Activated naive CD4-positive, alpha-beta T cell (primary cell): ENCODE measurements around the gene FOXI2.

Experiments
- DNase-seq, 4 experiments: peaks; one replicate each; lab custom pipeline; 2025; lab: John Stamatoyannopoulos, UW

FOXI2 gene

DNA sequence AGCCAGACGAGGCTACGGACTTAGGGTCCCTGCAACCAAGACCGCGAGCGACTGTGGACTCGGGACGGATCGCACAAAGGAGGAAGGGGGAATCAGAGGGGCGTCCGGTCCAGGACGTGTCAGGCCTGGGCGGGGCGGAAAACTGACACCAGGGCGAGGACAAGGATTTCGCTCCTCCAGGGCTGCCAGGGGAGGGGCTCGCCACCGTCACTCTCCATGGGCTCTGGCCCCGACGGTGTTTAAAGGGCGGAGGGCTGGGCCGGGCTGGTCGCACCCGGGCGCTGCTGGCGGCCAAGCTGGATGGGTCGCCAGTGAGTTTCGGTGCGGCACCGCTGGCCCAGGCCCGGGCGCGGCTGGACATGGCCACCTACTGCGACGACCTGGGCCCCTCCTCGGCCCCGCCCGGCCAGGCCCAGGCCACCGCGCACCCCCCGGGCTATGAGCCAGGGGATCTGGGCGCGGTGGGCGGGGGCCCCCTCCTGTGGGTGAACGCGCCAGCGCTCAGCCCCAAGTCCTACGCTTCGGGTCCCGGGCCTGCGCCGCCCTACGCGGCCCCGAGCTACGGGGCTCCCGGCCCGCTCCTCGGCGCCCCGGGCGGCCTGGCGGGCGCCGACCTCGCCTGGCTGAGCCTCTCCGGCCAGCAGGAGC lies at the start of gene FOXI2:
Gene FOXI2, plus strand, starts transcription at position 271 of the 648 bp plus-strand sequence. Its CDS starts 89 bp downstream, at position 360.
- no peak for DNase-seq

GRCh38 chr10:127687548-127687947 lies 49.4 kb upstream of the FOXI2 start:
- no peak for DNase-seq

GRCh38 chr10:127690176-127690835 lies 46.7 kb upstream of the FOXI2 start:
- DNase-seq, result no peak

GRCh38 chr10:127694580-127695193 lies 42.3 kb upstream of the FOXI2 start:
- no peak for DNase-seq

GRCh38 chr10:127695431-127695830 lies 41.6 kb upstream of the FOXI2 start:
- DNase-seq, result no peak

- DNase-seq, result no peak
These were observed 38.1 kb upstream of the FOXI2 start for GRCh38 chr10:127698886-127699285.

DNA sequence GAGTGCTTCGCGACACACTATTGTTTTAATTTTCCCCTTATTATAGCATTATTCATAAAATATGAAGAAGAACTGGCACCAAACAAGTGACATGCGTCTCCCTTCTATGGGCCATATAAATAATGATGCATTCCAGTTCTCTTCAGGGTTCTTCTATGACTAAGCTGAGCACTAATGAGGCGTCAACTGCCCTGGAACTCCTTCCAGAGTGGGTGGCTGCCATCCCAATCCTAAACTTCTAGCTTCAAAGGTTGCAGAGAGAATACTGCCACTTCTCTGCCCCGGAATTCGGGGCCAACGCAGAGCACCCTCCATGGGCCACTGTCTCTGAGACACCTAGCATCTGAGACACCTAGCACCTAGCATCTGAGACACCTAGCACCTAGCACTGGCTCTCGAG lies 37.7 kb upstream of the FOXI2 start:
- DNase-seq, result no peak

DNA sequence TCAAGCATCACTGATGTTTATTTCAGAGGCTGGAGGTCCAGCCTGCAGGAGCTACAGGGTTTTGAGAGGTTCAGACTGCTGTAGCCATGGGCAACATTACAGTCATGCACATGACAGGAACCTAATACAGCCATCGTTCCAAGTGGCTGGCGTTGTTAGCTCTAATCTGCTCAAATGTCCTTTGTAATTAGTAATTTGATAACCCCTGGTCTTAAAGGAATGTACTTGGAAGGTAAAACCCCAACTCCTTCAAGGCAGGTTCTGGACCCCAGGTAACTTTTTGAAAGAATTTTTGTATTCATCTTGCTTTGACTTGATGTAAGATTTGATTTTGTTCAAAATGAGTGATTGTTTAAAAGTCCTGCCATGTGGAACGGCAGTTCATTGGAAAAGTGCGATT lies 34.7 kb upstream of the FOXI2 start:
- DNase-seq, result no peak

- no peak for DNase-seq
These were observed 21.7 kb upstream of the FOXI2 start for GRCh38 chr10:127715249-127715648.

DNA sequence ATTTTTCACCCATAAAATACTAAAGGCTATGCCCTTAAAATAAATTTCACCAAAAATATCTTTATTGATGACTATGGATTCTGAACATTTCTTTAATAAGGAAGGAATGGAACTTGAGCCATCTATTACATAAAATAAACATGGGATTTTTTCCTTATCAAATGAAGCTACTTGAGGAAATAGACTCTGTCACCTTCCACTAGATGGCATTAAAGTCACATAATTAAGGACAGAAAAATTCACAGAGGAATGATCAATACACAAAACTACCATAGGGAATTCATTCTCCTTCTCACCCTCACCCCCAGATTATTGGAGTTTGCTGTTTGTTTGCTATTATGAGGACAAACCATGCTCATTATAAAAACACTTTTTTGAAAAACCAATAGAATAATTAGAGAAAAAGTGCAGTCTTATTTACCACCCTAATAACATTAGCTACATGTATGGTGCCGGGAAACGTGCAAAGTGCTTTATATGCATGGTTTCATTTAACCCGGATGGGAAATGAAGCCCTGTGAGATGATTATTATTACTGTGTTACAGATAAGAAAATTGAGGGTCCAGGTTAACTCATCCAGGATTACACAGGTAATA lies 21.1 kb upstream of the FOXI2 start:
- no peak for DNase-seq

- no peak for DNase-seq
These were observed 16.8 kb upstream of the FOXI2 start for GRCh38 chr10:127720142-127720541.

DNA sequence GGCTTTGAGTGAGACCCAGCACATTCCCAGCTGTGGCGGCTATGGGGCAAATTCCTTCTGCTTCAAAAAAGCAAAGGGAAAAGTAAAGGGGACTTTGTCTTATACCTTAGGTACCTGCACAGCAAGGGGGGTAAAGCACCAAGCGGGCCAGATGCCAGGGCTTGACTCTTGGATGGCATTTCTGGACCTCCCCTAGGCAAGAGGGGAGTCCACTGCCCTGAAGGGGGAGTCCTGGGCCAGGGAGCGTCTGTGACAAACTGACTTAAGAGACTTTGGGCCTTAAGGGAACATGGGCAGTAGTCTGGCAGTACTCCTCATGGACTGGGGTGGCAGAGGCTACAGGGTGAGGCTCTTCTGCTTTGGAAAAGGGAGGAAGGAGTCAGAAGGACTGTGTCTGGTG lies 16.1 kb upstream of the FOXI2 start:
- no peak for DNase-seq

DNA sequence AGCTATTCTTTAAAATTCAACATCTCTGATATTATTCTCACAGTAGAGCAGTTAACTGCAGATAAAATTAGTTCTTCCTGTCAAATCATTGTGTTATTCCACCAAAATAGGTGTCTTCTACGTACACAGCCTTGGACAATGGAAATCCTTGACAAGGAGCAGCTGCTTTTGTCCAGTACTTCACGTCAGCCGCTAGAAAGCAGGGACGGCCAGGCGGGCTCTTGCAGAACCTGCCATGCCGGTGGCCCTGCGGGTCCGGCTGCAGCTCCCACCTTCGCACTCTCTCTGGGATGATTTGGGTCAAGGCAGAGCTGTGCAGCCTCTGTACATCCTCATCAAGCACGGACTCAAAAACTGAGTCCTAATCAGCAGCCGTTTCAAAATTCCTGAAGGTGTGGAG lies 2.2 kb upstream of the FOXI2 start:
- no peak for DNase-seq

DNA sequence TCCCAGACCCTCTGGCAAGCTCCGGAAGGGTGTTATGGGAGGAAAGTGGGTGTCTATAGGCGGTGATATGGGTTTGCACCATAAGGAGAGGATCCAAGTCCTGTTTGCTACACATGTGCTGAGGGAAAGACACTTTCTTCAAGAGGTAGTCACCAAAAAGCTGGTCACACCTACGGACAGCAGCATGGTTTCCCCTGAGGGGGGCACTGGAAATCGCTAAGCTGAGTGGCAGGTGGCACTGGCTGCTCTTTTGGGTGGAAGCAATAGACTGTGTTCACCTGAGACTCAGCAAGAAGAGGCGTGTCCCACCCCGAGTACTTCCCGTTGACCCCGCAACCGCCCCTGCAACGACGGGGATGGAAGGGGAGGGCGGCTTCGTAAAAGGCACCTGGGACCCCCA lies 1.8 kb upstream of the FOXI2 start:
- DNase-seq, result no peak

DNA sequence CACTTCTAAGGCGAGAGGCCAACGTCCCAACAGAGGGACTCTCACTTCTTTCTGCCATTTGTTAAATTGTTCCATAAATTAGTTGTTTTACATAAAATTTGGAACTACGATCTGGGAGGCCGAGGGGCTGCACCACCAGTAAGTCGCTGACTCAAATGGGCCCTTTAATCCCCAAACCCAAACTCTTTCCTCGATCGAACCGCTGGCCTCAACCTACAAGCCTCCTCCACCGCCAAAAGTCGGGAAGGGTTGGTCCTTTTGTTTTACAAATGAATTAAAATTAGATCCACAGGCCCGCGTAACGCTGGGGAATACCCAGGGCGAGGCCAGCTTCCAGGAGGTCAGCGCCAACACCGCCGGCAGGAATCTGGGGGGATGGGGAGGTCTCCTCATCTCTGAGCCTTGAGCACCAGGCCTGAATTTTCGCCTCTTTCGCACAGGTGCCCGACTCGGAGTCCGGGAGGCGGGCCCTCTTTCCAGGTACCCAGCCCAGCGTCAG lies 1.2 kb upstream of the FOXI2 start:
- no peak for DNase-seq

- DNase-seq, result no peak
These were observed 617 bp upstream of the FOXI2 start for GRCh38 chr10:127736222-127736914.

- DNase-seq, result no peak
These were observed 852 bp downstream of the FOXI2 start for GRCh38 chr10:127737563-127738511.

- no peak for DNase-seq
These were observed 1.8 kb downstream of the FOXI2 start for GRCh38 chr10:127738512-127739424.

DNA sequence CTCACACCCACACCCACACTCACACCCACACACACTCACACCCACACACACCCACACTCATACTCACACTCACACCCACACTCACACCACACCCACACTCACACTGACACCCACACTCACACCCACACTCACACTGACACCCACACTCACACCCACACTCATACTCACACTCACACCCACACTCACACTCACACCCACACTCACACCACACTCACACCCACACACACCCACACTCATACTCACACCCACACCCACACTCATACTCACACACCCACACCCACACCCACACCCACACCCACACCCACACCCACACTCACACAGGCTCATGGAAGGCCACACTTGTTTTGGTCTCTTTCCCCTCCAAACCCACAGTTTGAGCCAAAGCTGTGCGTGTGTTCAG lies 2.9 kb downstream of the FOXI2 start:
- DNase-seq, result no peak

- DNase-seq, result no peak
These were observed 3.6 kb downstream of the FOXI2 start for GRCh38 chr10:127740596-127740995.
